Left ventricle myocardium inferior (tissue), 1 donor: Measurements from ENCODE around the gene MAST4. TPM values are rescaled to one million over a fixed set of nuclear protein-coding genes. Genes with fewer than 3 reads are reported as not detected.

Experiments used
- DNase-seq: peaks from one replicate; pipeline ENCODE4 v3.0.0-alpha.2; 2020
- H3K27ac ChIP-seq: fragments of 200-600 bp; replicated peaks from 2 replicates; pipeline ENCODE4 v1.8.0; 2021
- H3K27me3 ChIP-seq: fragments of 200-600 bp; 2 replicates; pipeline ENCODE4 v1.8.0; 2021; ENCODE audit warnings: low read depth
- H3K36me3 ChIP-seq: fragments of 200-600 bp; 2 replicates; pipeline ENCODE4 v1.8.0; 2021
- H3K4me1 ChIP-seq: fragments of 200-600 bp; 2 replicates; pipeline ENCODE4 v1.8.0; 2021
- H3K4me3 ChIP-seq: fragments of 200-600 bp; 2 replicates; pipeline ENCODE4 v1.8.0; 2021; ENCODE audit warnings: mild to moderate bottlenecking, moderate library complexity
- H3K9me3 ChIP-seq: fragments of 200-600 bp; replicated peaks from 2 replicates; pipeline ENCODE4 v1.8.0; 2021
- intact Hi-C: fragments of 100-400 bp; cut with micrococcal nuclease; formaldehyde crosslinking; loops from one replicate; pipeline ENCODE4 v1.11.0; 2022
- total RNA-seq: library from RNA; stranded (reverse); fragmentation: NEBNext Ultra II Directional; extraction: Animal tissue kit (Norgen Biotek cat#: 25700); gene quantifications from one replicate; pipeline ENCODE4 v1.2.1, GENCODE V29; 2021
- TF ChIP-seq, protein P1 (sequence below): fragments of 200-600 bp; IDR thresholded peaks from 2 replicates; pipeline ENCODE4 v1.8.0; 2021; ENCODE audit warnings: antibody characterized with exemption, mild to moderate bottlenecking, borderline replicate concordance
- donor health status: DM: no; HTN: yes; CAD: no; lungs with severe emphysema.

The MAST4 gene
- total RNA-seq, 1 donor from 2014 or later = 55.7 TPM

DNA sequence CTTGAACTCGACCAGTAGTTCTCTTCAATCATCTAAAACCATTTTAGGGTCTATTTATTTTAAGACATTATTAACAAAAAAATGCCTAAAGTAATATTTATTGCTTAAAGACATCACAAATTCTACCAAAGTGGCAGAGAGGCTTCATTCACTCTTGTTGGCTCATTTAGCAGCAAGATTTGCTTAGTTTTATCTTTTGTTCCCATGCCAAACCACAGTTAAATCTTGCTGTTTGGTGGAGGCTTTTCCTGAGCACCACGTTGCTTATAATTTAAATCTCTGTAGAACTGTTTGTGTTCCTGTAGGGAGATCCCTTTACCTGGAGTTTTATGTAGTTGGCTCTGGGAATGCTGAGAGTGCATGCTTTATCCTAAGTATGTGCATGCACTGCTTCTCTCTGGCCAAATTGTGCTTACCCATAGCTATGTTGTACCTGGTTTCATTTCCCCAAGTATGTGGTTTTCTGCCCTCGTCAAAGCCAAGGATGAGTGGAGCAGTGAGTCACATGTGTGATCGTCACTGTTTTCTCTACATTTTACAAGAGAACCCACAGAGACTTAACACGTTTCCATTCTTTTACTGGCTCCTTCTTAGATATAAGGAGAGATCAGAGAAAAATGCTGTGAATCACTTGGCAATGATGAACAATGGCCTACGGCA is 42.1 kb upstream of the MAST4 start:
- H3K4me1 ChIP-seq = no peaks in the 10 kb centered on the region
- peaks cover 10% of the 10 kb centered on the region for H3K9me3 ChIP-seq
- no peak for DNase-seq
- H3K36me3 ChIP-seq = no peaks in the 10 kb centered on the region
- intact Hi-C loops = no loop called here
- H3K27me3 ChIP-seq = no peaks in the 10 kb centered on the region
- TF ChIP-seq, protein P1, sequence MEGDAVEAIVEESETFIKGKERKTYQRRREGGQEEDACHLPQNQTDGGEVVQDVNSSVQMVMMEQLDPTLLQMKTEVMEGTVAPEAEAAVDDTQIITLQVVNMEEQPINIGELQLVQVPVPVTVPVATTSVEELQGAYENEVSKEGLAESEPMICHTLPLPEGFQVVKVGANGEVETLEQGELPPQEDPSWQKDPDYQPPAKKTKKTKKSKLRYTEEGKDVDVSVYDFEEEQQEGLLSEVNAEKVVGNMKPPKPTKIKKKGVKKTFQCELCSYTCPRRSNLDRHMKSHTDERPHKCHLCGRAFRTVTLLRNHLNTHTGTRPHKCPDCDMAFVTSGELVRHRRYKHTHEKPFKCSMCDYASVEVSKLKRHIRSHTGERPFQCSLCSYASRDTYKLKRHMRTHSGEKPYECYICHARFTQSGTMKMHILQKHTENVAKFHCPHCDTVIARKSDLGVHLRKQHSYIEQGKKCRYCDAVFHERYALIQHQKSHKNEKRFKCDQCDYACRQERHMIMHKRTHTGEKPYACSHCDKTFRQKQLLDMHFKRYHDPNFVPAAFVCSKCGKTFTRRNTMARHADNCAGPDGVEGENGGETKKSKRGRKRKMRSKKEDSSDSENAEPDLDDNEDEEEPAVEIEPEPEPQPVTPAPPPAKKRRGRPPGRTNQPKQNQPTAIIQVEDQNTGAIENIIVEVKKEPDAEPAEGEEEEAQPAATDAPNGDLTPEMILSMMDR = no peak
- H3K4me3 ChIP-seq = no peak overlapping the region
- H3K27ac ChIP-seq = no peak overlapping the region

DNA sequence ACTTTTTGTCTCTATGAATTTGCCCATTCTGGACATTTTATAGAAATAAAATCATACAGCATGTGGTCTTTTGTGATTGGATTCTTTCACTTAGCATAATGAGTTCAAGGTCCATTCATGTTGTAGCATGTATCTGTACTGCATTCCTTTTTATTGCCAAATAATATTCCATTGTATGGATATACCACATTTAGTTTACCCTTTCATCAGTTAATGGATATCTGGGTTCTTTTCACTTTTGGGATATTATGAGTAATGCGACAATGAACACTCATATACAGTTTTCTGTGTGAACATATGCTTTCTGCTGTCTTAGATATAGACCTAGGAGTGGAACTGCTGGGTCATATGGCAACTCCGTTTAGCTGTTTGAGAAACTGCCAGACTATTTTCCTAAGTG is 41.3 kb upstream of the MAST4 start:
- no peaks in the 10 kb centered on the region for H3K36me3 ChIP-seq
- H3K27me3 ChIP-seq = no peaks in the 10 kb centered on the region
- TF ChIP-seq, protein P1 = no peak
- no peak for DNase-seq
- no peak overlapping the region for H3K4me3 ChIP-seq
- H3K4me1 ChIP-seq = no peaks in the 10 kb centered on the region
- intact Hi-C loops = no loop called here
- no peak overlapping the region for H3K27ac ChIP-seq
- H3K9me3 ChIP-seq = peaks cover 9% of the 10 kb centered on the region

DNA sequence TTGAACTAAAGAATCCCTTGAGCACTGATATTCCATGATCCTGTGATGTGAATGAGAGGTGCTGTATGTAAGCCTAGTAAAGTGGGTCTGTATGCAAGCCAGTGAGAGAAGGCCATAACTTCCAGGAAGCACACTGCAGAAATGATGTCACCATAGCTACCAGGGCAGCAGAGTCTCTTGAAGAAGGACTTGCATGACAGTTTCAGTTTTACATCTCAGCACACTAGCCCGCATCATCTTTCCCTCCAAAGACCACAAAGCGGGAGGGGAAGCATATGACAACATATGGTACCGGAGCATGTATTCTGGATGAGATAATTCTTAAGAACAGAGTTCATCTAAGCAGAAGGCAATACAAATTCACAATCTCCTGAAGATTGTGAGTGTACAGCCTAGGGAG is 37.6 kb upstream of the MAST4 start:
- H3K36me3 ChIP-seq = no peaks in the 10 kb centered on the region
- TF ChIP-seq, protein P1 = no peak
- intact Hi-C loops = no loop called here

DNA sequence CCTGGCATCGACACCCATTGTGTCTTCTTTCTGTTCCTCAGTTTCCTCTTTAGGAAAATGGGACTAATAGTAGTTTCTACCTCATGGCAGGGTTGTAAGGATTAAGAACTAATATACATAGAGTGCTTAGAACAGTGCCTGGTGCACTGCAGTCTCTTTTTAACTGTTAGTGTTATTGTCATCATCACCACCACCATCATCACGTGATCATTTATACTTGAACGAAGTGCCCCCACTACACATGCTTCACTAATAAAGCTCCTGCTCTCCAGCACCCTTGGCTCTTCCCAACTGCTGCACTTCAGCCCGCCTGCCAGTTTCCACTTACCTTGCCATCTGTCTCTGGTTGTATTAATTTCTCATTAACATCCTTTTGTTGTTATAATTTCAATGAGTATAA is 35.8 kb upstream of the MAST4 start:
- Histone ChIP-seq H3K4me1 (no peaks in the 10 kb centered on the region), H3K4me3 (no peak overlapping the region), H3K9me3 (peaks cover 1% of the 10 kb centered on the region), H3K27me3 (no peaks in the 10 kb centered on the region), H3K36me3 (no peaks in the 10 kb centered on the region), H3K27ac (no peak overlapping the region)
- TF ChIP-seq, protein P1 = no peak
- no peak for DNase-seq
- intact Hi-C loops = no loop called here

More for the DNA sequence above, 37.6 kb upstream of the MAST4 start:
- Histone ChIP-seq H3K9me3 (peaks cover 9% of the 10 kb centered on the region), H3K27ac (no peak overlapping the region), H3K27me3 (no peaks in the 10 kb centered on the region), H3K4me3 (no peak overlapping the region), H3K4me1 (no peaks in the 10 kb centered on the region)
- no peak for DNase-seq

DNA sequence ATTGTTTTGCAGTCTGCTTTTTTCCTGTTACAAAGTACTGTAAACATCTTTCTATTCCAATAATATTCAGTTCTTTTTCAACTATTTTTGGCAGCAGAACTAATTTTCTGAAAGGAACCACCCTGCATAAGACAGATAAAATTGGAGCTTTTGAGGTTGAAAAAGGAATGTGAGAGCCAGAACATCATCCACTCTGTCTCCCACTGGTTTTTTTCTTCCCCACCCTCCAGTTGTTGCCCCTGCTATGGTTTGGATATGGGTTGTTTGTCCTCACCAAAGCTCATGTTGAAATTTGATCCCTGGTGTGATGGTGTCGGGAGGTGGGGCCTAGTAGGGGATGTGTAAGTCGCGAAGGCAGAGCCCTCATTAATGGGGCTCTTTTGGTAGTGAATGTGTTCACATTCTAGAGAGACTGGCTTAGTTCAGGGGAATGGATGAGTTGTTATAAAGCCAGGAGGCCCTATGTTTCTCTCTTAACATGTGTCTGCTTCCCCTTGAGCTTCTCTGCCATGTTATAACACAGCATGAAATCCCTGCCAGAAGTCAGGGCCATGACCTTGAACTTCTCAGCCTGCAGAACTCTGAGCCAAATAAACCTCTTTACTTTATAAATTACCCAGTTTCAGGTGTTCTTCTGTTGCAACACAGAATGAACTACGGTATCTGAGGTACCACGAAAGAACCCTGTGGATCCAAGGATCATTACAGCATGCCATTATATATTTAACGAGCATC is 34.8 kb upstream of the MAST4 start:
- intact Hi-C loops = no loop called here
- H3K9me3 ChIP-seq = no peaks in the 10 kb centered on the region
- H3K36me3 ChIP-seq = no peaks in the 10 kb centered on the region
- no peak overlapping the region for H3K4me3 ChIP-seq
- no peak overlapping the region for H3K27ac ChIP-seq
- H3K4me1 ChIP-seq = no peaks in the 10 kb centered on the region
- no peaks in the 10 kb centered on the region for H3K27me3 ChIP-seq
- no peak for DNase-seq
- TF ChIP-seq, protein P1 = no peak
